Activated CD8-positive, alpha-beta memory T cell treated with anti-CD3 and anti-CD28 coated beads for 36 hours (primary cell): ENCODE measurements around the gene SDR42E1. TPM values are rescaled to one million over a fixed set of nuclear protein-coding genes. Genes with fewer than 3 reads are reported as not detected.

Experiments used
- CTCF ChIA-PET: fragments of 350-600 bp; sonication (Branson Sonifier 250); formaldehyde crosslinking; loops from one replicate; lab custom pipeline; 2021; ENCODE audit warnings: antibody characterized with exemption; lab: Charles Lee
- POLR2A ChIA-PET: fragments of 350-600 bp; sonication (Branson Sonifier 250); formaldehyde crosslinking; loops from one replicate; lab custom pipeline; 2021; ENCODE audit warnings: antibody characterized with exemption; lab: Charles Lee
- total RNA-seq, 2 experiments: library from RNA; stranded (reverse); gene quantifications; one replicate each; pipeline ENCODE4 v1.2.3, GENCODE V29; 2021

Gene SDR42E1
- total RNA-seq, 2 experiments from 2014 or later = 9.4 to 11.2 TPM

DNA sequence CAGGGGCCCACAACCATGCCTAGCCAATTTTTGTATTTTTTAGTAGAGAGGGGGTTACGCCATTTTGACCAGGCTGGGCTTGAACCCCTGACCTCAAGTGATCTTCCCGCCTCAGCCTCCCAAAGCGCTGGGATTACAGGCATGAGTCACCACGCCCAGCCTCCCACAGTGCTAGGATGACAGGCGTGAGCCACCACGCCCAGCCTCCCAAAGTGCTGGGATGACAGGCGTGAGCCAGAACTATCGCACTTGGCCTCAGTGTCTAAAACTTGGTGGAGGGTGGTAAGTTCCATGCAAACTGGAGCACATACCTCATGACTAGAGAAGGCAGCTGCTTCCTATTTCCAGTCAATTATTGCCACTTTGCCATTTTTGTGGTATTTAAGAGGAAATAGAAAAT is 30.9 kb upstream of the SDR42E1 start:
- ChIA-PET POLR2A (no interaction called here), CTCF (interaction anchor here (0.6 kb wide), 1 partner anchor 22 kb away, joined by 3 read pairs; no protein-coding TSS in a partner anchor)

DNA sequence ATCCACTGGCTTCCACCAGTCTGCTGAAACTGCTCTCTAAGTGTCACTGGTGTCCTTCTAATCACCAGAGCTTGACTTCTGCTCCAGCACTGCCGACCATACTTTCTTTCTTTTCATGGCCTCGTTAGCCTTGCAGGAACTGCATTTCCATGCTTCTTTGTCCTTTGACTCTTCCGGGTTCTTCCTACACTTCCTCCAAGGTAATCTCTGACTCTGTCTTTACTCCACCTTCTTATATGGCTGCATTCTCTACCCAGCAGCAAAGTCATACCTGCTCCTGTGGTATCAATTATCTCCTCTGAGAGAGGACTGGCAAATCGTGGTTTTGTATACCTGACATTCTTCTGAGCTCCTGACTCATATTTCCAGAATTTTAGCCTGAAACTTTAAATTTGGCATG is 30.3 kb upstream of the SDR42E1 start:
- ChIA-PET POLR2A (no interaction called here), CTCF (no interaction called here)

DNA sequence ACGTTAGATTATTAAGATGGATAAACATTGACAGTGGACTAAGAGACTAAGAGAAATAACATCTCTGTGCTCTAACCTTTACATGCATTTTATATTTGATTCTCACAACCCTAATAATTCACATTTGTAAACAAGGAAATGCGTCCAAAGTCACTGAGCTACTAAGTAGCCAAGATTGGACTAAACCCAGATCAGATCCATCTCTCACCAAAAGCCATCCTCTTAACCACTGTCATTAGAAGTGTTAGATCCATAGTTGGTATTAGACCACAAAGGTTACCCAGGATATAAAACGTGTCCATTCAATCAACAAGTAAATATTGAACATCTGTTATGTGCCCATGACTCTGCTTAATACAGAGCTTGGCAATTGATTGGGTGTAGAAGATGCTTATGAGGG is 29.0 kb upstream of the SDR42E1 start:
- ChIA-PET CTCF (no interaction called here), POLR2A (no interaction called here)

DNA sequence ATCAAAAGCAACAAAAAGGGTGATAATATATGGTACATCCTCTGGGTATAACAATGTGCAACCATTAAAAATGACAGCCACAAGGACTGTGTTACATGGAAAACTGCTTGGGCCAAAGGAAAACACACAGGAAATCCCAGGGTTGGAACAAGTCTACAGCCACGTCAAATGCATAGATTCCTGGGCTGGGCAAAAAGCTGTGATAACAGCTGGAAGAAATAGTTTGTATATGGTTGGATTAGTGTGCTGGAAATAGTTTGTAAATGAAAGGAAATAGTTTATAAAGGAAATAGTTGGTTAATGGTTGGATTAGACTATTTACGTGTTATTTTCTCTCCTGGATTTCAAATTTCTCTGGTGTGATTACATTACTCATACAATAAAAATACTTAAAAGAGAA is 26.4 kb upstream of the SDR42E1 start:
- POLR2A ChIA-PET = no interaction called here

DNA sequence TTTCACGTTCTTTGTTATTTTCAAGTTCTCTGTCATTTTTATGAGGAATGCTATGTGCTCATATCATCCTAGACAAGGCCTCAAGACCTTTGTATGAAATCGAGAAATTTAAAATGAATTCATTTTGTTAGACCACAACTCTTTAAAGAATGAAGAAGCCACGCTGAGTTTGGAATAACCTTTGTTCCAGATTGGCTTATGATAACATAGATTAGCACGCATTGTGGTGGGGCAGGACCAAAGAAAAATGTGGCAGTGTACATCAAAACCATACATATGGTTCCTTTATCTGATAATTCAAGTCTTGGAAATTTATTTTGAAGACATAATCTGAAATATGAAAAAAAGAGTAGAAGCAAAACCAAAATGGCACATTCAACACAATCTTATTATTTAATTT is 26.0 kb upstream of the SDR42E1 start:
- POLR2A ChIA-PET = no interaction called here
- CTCF ChIA-PET = no interaction called here

More for the DNA sequence above, 26.4 kb upstream of the SDR42E1 start:
- CTCF ChIA-PET = no interaction called here

DNA sequence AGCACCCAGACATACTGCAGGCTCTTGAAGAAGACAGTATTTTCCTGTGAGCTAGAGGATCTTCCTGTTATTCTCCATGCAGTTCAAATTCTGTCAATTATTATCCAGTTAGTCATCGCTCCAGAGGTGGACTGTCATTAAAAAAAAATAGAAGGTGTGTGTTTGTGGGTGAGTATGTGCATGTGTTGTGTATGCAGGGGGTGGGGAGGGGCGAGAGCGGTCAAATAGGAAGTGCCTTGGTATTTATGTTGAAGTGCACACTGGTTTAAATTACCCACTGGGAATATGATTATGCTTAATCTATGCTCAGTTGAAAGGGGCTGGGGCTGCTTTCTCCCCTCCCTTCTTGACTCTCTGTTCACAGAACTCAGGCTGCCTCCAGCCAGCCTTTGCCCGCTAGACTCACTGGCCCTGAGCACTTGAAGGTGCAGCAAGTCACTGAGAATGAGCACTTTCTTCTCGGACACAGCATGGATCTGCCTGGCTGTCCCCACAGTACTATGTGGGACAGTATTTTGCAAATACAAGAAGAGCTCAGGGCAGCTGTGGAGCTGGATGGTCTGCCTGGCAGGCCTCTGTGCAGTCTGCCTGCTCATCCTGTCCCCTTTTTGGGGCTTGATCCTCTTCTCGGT is 23.8 kb upstream of the SDR42E1 start, which contains the start of gene HSD17B2:
HSD17B2 (plus strand) TSS at position 273 of the 632 bp plus-strand sequence; CDS start at position 445, 172 bp downstream.
- CTCF ChIA-PET = no interaction called here

DNA sequence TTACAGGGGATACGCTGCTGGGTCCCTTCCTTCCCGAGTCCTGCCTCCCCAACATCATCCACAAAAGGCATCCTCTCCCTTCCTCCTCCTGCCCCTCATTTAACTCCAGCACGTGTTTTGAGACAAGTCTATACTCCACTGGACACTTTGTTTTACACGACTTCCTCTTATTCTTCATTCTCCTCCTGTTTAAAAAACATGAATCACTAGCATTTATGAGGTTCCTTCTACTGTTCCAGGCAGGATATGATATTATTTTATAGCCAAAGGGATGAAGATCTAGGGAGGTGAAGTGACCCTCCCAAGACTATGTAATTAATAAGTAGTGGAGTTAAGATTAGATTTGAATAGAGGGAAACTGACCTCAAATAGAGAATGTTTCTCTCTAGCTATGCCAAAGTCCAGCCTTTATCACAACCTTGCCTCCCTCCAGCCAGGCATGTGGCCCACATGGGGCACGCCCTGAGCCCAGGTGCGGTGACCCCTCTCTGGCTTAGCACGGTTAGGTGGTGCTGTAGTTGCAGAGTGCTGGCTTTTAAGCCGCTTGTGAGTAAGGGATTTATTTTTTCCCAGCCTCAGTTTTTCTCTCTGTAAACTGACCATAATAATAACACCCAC is 22.5 kb upstream of the SDR42E1 start:
- CTCF ChIA-PET = no interaction called here
- POLR2A ChIA-PET = no interaction called here

More for the DNA sequence above, 23.8 kb upstream of the SDR42E1 start, which contains the start of gene HSD17B2:
- POLR2A ChIA-PET = no interaction called here

DNA sequence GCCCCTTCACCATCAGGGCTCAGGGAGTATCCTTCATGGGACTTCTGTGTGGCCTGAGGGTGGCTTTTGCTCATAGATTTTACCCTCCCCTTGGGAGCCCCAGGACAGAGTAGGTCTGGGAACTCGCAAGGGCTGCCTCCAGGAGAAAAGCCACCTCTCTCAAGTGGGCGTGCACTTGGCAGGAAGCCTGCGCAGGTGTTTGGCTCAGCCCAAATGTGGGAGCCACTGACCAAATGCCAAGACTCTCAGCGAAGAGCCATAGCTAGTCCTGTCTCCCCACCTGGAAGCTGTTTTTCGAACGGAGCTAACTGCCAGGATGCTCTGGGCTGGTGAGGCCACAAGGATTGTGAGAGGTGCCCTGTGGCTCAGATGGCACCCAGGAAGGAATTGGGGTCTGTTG is 21.7 kb upstream of the SDR42E1 start:
- ChIA-PET CTCF (no interaction called here), POLR2A (no interaction called here)

DNA sequence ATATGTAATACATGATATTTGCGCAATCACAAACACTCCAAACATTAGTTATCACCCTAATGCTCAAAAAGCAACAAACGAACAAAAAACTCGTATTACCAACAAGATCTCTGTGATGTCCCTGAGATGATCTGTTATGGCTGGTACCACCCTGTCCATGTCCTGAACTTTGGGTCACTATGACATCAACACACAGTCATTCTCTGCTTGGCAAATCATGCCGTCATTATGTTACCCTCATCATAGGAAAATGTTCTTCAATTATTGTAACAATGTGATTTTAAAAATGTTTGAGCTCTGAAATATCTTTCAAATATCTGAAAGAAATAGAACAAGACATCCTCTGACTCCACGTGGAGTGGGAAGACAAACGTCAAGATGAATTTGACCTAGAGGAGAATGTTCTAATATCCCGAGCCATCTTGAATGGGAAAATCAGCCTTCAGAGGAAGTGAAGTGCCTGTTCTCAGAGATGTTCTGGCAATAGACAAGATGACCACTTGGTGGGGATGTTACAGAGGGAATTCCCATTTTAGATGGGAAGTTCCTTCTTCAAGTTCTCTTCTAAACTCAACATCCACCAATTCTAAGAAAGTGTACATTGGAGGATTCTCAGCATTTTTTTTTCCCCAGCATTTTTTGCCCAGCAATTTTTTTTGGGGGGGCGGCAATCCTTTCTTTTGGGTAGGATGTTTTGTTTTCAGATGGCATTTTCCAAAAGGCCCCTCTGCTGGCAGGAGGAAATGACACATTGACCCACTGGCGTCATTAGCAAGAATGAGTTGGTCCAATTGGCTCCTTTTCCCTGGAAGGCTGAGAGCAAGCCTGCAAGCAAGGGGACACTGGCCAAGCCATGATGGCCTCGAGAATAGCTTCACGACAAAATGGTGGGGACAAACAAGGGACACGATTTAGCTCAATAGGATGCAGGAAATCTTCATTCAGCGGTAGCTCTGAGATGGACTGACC is 20.1 kb upstream of the SDR42E1 start:
- ChIA-PET POLR2A (no interaction called here), CTCF (no interaction called here)

DNA sequence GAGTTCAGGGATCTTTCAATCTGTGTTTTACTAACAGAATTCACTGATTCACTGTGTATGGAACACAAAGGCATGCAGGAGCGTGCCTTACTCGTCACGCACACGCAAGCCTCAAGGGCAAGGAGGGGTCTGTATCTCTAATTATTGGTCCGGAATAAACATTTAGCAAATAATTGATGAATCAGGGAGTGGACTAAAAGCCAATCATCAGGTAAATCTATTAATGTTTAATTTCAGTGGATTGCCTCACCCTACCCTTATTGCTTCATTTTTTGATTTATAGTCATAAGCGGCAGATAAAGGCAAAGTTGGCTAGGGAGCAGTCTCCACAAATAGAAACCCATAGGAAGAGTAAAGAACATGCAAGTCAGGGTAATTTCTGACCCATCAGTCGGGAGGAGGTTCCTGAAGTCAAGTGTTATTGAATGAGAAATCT is 16.4 kb upstream of the SDR42E1 start:
- POLR2A ChIA-PET = no interaction called here

DNA sequence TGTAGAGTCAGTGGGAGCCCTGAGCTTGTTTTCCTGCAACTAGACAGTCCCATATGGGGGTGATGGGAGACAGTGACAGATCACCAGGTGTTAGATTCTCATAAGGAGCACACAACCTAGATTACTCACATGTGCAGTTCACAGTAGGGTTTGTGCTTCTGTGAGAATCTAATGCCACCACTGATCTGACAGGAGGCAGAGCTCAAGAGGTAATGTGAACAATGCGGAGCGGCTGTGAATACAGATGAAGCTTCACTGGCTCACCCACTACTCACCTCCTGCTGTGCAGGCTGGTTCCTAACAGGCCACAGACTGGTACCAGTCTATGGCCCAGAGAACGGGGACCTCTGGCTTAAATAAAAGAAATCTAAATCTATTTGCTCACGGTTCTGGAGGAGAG is 13.6 kb upstream of the SDR42E1 start:
- CTCF ChIA-PET = interaction anchor here (0.6 kb wide), 1 partner anchor 575 kb away, joined by 3 read pairs; no protein-coding TSS in a partner anchor
- POLR2A ChIA-PET = no interaction called here

More for the DNA sequence above, 16.4 kb upstream of the SDR42E1 start:
- CTCF ChIA-PET = no interaction called here

DNA sequence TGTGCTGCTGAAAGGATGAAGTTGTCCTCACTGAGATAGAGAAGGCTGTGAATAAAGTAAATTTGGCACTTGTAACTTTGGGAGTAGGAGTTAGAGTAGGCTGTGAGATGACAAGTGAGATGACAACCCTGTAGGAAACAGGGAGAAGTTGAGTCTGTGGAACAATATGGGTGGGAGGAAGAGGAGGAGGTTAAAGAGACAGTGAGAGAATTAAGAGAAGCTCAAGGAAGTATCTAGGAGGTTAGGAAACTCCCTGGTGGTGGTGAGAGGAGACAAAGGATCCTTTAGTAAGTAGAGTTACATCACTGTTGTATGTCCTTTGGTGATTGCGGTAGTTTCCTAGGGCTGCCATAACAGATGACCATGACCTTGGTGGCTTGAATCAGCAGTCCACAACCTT is 13.0 kb upstream of the SDR42E1 start:
- ChIA-PET CTCF (interaction anchor here (0.6 kb wide), 1 partner anchor 576 kb away, joined by 3 read pairs; no protein-coding TSS in a partner anchor), POLR2A (no interaction called here)

DNA sequence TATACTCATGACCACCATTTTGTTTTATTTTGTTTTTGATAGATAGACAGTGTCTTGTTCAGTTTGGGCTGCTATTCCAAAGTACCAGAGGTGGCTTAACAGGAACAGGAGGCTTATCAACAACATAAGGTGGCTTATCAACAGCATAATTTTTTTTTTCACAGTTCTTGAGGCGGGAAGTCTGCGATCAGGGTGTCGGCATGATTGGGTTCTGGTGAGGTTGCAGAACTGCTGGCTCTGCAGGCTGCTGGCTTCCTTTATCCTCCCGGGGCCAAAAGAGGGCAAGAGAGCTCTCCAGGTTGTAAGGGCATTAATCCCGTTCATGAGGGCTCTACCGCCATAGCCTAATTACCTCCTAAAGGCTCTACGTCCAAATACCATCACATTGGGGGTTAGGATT is 11.9 kb upstream of the SDR42E1 start:
- CTCF ChIA-PET = no interaction called here
- POLR2A ChIA-PET = no interaction called here

DNA sequence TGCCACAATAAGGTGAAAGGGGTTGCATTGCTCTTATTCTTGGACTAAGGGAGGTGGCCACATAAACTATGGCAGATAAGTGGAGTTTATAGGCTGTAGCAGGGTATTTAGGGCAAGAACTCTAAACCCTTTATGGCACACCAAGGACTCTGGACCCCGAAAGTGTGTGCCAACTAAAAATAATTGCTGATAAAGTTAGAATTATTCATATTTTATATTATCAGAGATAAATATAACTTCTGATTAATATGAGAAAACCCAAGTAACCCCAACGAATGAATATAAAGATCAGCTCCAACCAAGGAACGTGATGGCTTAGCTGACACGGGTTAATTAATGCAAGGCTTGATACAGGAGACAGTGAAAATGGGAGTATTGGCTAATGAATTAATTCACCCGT is 8.8 kb upstream of the SDR42E1 start:
- CTCF ChIA-PET = interaction anchor here (0.7 kb wide), 2 partner anchors 12 to 22 kb away, joined by 3 read pairs; no protein-coding TSS in a partner anchor

DNA sequence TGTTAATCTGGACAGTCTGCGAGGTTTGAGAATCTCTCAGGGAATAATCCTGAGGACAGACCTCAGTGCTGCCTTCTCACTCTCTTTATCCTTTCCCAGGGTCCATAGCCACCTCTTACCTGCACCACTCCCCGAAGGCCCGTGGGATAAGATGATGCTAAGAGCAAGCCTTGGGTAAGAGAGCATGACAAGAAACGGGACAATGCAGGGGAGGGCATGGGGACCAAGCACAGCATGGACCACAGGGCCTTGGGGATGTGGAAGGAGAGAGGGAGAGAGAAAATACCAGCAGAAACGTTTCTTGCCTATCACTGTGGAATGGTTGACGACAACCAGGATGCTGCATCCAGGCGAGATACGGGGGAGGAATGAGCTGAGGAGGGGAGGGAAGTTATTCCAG is 8.3 kb upstream of the SDR42E1 start:
- POLR2A ChIA-PET = no interaction called here

More for the DNA sequence above, 8.8 kb upstream of the SDR42E1 start:
- POLR2A ChIA-PET = no interaction called here

DNA sequence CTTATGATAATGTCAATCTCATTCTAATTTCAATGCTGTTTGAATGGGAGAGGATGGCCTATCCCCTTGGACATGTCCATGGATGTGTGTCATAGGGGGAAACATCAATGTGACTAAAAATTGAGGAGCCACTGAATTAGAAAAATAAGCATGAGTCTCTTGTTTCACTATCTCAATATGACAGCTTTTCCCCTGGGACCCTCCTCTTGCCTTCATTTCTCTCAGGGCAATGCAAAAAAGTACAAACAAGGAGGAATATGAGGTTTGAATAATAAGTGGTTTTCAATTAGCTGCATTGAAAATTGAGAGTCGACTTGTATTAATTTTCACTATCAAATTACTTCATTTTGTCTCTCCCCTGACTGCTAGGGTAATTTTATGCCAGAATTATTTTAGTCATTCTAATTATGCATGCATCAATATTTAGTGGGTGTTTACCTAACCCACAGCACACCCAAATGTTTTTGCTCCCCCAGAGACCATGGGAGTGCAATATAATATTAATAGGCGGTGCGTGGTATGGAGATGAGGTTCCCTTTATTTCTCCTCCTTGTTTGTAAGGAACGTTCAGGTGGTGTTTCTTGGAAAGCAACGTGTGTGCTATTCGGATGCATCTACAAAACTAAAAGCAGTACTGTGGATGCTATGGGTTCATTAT is 6.8 kb upstream of the SDR42E1 start:
- POLR2A ChIA-PET = no interaction called here
- CTCF ChIA-PET = no interaction called here

More for the DNA sequence above, 8.3 kb upstream of the SDR42E1 start:
- CTCF ChIA-PET = no interaction called here

DNA sequence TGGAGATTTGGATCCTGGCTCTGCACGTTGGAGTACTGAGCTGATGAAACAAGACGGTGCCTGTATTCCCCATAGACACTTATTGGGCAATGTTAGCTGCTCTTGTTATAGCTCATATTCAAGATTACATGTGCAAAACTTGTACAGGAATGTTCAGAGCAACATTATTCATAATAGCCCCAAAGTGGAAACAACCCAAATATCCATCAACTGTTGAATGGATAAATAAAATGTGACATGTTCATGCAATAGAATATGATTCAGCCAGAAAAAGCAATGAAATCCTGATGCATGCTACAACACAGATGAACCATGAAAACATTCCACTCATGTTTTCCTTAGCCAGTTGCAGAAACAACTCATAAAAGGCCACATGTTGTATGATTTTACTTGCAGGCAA is 5.7 kb upstream of the SDR42E1 start:
- CTCF ChIA-PET = no interaction called here
- POLR2A ChIA-PET = no interaction called here

DNA sequence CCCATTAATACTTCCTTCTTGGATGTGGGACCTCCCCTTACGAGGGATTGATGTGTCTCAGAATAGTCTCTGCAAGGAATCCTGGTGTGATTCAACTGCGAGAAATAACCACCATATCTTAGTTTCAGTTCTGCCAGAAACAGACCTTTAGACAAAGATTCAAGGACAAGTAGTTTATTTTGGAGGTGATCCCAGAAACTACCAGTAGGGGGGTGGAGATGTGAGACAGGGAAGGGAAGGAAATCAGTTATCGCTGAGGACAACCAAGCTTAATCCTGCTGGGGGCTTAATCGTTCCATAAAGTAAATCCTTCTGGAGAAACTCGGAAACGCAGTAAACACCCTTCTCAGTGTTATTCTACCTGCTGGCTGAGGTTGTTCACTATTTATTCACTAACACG is 5.0 kb upstream of the SDR42E1 start:
- ChIA-PET CTCF (no interaction called here), POLR2A (no interaction called here)

DNA sequence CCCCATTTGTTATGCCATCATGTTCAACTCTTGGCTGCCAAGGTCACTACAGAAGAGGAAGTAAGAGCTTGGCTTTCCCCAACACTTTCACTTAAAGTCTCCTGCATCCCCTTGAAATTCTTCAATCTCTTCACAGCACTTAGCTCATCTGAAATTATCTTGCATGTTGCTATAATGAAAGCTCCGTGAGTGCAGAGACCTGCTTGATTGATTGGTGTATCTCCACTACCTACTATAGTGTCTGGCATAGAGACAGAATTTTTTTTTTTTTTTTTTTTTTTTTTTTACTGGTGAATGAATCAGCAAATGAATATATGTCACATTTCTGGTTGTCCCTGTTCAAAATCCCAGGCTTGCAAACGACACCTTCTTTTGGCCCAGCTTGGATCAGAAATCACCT is 1.9 kb upstream of the SDR42E1 start:
- POLR2A ChIA-PET = no interaction called here
- CTCF ChIA-PET = no interaction called here
